Kidney (tissue), 14 donors: ENCODE measurements around the gene SDE2. TPM values are rescaled to one million over a fixed set of nuclear protein-coding genes. Genes with fewer than 3 reads are reported as not detected.
A peak's percentile ranks its signal among the peaks of the same experiment; 100 is the strongest.
"Not testable (repeated sequence)": the region's sequence is repeated elsewhere in the genome, so short reads cannot be mapped to it uniquely, and the experiment has no call there.

Source experiments
- DNase-seq, 5 donors: peaks; one replicate each; pipeline ENCODE4 v3.0.0-alpha.2; 2013 to 2020
- FAIRE-seq: peaks from 2 replicates; lab custom pipeline; 2012; peaks lifted over from hg19 to GRCh38; lab: Jason Lieb, UNC
- H3K27ac ChIP-seq, 2 donors: one replicate each; pipeline ENCODE4 v1.7.0; 2013; ENCODE audit warnings: low read depth in 2 of 2, low read length in 2 of 2, inconsistent platforms in 1 of 2
- H3K27me3 ChIP-seq: one replicate; pipeline ENCODE4 v1.7.1; 2013; ENCODE audit warnings: low read length, inconsistent platforms; ENCODE audit not compliant: control insufficient read depth, insufficient read depth
- H3K36me3 ChIP-seq, 3 donors: one replicate each; pipeline versions ENCODE4 v1.7.0 to v1.7.1; 2013; ENCODE audit warnings: low read length in 3 of 3, control low read depth in 1 of 3, inconsistent platforms in 1 of 3; ENCODE audit not compliant: insufficient read depth in 3 of 3, control insufficient read depth in 2 of 3
- H3K4me1 ChIP-seq, 3 donors: one replicate each; pipeline versions ENCODE4 v1.7.0 to v1.7.1; 2013; ENCODE audit warnings: low read length in 3 of 3, inconsistent platforms in 1 of 3, low read depth in 1 of 3; ENCODE audit not compliant: control insufficient read depth in 2 of 3, insufficient read depth in 2 of 3
- H3K4me3 ChIP-seq, 3 donors: one replicate each; pipeline versions ENCODE4 v1.7.0 to v1.8.1; 2013; ENCODE audit warnings: low read length in 3 of 3, control low read depth in 1 of 3, inconsistent platforms in 1 of 3
- H3K9ac ChIP-seq, 3 donors: one replicate each; pipeline versions ENCODE4 v1.7.0 to v1.7.1; 2013; ENCODE audit warnings: low read length in 3 of 3, control low read depth in 1 of 3, inconsistent platforms in 1 of 3
- H3K9me3 ChIP-seq, 3 donors: one replicate each; pipeline versions ENCODE4 v1.7.0 to v1.7.1; 2013; ENCODE audit warnings: low read length in 3 of 3, control low read depth in 1 of 3, inconsistent platforms in 1 of 3; ENCODE audit not compliant: control insufficient read depth in 2 of 3, insufficient read depth in 1 of 3
- intact Hi-C: fragments of 100-400 bp; cut with DNase I; formaldehyde crosslinking; loops from one replicate; pipeline ENCODE4 v1.11.1; 2022
- polyA plus RNA-seq: library from polyadenylated mRNA; stranded (reverse); fragments of 350-450 nt; fragmentation: Illumina TruSeq; extraction: RNeasy Lipid Tissue Mini Kit (QIAGEN cat#74804); gene quantifications from one replicate; pipeline ENCODE4 v1.2.3, GENCODE V29; 2014; ENCODE audit warnings: low read depth, low replicate concordance; ENCODE audit not compliant: insufficient read depth
- total RNA-seq: library from RNA; stranded (reverse); fragmentation: NEBNext Ultra II Directional; extraction: Animal tissue kit (Norgen Biotek cat#: 25700); gene quantifications from one replicate; pipeline ENCODE4 v1.2.1, GENCODE V29; 2021
- TF ChIP-seq, protein P1 (sequence below): IDR thresholded peaks from 3 replicates; pipeline ENCODE4 v1.5.1; 2012; ENCODE audit warnings: mild to moderate bottlenecking, moderate library complexity, borderline replicate concordance; ENCODE audit not compliant: insufficient read depth; ENCODE audit errors: extremely low read depth
- donor health status: control.
- donor health status: control.
- donor health status: control.
- donor health status: control.
- donor health status: control.
- donor health status: DM: yes; HTN: yes; CAD: no.
- donor health status: Normal renal cell carcinoma (clear cell type).

SDE2 gene
- total and polyA plus RNA-seq, 2 donors from 2014 or later: 3.4 to 19.2 TPM

DNA sequence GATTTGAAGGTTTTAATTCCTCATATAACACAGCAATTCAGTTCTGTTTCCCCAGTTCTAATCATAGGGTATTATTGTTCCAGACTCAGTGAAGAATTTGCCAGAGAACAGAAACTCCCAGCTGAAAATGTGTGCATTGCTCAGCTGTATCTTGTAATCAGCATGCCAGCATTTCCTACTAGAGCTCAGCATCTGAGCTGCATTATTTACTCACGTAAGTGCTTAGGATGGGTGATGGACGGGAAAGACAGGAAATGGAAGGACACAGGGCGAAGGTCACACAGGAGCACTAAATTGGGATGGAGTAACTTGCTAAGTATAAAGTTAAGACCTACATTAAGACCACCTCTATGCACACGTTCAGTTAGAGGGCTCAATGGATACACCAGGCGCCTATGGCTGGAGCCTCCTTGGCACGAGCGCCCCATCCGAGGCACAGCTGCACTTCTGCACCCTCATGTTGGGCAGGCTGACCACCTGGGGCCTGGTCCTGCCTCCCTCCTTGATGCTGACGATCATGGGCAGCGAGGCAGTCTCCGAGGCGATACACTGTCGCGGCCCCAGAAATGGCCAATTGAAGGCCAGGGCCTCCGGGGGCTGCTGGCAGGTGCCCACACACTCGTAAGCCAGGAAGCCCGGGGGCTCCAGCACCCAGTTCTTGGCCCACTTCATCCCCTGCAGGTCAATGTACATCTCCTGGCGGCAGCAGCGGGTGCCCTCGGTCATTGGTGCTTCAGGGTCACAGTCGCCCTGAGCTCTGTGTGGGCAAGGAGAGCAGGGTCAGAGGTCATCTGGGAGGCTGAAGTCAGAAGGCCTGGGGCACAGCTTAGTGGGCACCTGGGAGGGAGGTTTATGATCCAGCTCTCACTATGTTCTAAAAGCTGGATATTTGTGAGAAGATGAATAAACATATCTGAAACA is 61.8 kb downstream of the SDE2 start:
- H3K36me3 ChIP-seq: no peaks in the 10 kb centered on the region
- no peak for FAIRE-seq

DNA sequence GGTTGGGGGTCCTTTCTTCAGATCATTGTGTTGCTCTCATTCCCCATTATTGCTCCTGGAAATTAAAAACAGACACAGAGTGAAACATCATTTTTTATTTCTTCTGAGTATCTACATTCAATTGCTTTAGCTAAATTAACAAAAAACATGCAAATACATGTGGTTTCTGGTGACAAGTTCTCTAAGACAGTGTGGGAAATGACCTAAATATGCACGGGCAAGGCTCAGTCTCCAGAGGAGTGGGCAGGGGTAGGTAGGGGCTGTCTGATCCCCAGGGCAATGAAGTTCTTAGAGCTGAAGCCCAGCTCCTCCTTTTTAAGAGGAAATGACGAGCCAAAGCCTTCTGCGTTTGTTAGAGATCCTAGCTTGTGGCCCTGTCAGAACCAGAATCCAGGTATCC is 62.6 kb downstream of the SDE2 start:
- intact Hi-C loops: no loop called here
- peaks cover 0 to 2% (median 0%) of the 10 kb centered on the region in 3 donors for H3K4me1 ChIP-seq
- TF ChIP-seq, protein P1, sequence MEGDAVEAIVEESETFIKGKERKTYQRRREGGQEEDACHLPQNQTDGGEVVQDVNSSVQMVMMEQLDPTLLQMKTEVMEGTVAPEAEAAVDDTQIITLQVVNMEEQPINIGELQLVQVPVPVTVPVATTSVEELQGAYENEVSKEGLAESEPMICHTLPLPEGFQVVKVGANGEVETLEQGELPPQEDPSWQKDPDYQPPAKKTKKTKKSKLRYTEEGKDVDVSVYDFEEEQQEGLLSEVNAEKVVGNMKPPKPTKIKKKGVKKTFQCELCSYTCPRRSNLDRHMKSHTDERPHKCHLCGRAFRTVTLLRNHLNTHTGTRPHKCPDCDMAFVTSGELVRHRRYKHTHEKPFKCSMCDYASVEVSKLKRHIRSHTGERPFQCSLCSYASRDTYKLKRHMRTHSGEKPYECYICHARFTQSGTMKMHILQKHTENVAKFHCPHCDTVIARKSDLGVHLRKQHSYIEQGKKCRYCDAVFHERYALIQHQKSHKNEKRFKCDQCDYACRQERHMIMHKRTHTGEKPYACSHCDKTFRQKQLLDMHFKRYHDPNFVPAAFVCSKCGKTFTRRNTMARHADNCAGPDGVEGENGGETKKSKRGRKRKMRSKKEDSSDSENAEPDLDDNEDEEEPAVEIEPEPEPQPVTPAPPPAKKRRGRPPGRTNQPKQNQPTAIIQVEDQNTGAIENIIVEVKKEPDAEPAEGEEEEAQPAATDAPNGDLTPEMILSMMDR: no peak
- H3K9me3 ChIP-seq: no peaks in the 10 kb centered on the region
- H3K9ac ChIP-seq: no peak overlapping the region
- H3K36me3 ChIP-seq: no peaks in the 10 kb centered on the region
- FAIRE-seq (no peak), DNase-seq (peak in 1 of 5 donors; percentile 4)
- H3K27ac ChIP-seq: no peak overlapping the region
- no peak overlapping the region for H3K4me3 ChIP-seq
- no peaks in the 10 kb centered on the region for H3K27me3 ChIP-seq

More for the DNA sequence above, 61.8 kb downstream of the SDE2 start:
- intact Hi-C loops: no loop called here
- TF ChIP-seq, protein P1: no peak
- DNase-seq: peak in 1 of 5 donors; percentile 44
- Histone ChIP-seq H3K9ac (no peak overlapping the region), H3K4me3 (no peak overlapping the region), H3K27me3 (no peaks in the 10 kb centered on the region), H3K9me3 (no peaks in the 10 kb centered on the region), H3K27ac (no peak overlapping the region), H3K4me1 (peaks cover 0 to 7% (median 0%) of the 10 kb centered on the region in 3 donors)

DNA sequence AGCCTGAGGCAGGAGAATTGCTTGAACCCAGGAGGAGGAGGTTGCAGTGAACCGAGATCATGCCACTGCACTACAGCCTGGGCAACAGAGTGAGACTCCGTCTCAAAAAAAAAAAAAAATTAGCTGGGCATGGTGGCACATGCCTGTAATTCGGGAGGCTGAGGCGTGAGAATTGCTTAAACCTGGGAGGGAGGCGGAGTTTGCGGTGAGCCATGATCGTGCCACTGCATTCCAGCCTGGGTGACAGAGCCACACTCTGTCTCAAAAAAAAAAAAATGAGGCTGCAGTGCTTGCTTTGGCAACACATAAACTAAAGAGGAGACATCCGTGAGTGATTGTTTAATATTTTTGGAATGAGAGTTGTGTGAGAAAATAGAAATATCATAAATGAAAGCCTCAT is 63.1 kb downstream of the SDE2 start:
- H3K36me3 ChIP-seq, H3K9ac ChIP-seq, intact Hi-C loops, FAIRE-seq, H3K27me3 ChIP-seq, H3K27ac ChIP-seq, H3K4me1 ChIP-seq, H3K9me3 ChIP-seq, H3K4me3 ChIP-seq: not testable (repeated sequence)
- peak in 1 of 5 donors; percentile 6 for DNase-seq

DNA sequence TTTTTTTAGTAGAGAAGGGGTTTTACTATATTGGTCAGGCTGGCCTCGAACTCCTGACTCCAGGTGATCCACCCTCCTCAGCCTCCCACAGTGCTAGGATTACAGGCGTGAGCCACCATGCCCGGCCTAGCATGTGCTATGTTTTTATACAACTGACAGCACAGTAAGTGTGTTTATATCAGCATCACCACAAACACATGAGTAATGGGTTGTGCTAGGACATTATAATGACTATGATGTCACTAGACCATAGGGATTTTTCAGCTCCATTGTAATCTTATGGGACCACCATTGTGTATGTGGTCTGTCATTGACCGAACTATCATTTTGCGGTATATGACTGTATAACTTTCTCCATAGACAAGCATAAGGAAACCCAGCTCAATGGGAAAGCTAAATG is 64.4 kb downstream of the SDE2 start:
- DNase-seq: no peak
- H3K4me3 ChIP-seq: no peak overlapping the region
- TF ChIP-seq, protein P1: no peak
- no peaks in the 10 kb centered on the region for H3K27me3 ChIP-seq
- intact Hi-C loops: no loop called here
- no peak overlapping the region for H3K9ac ChIP-seq
- H3K4me1 ChIP-seq: no peaks in the 10 kb centered on the region
- no peak for FAIRE-seq
- no peak overlapping the region for H3K27ac ChIP-seq
- H3K36me3 ChIP-seq: no peaks in the 10 kb centered on the region
- no peaks in the 10 kb centered on the region for H3K9me3 ChIP-seq
